ENCODE data around the gene FRMPD2.
"Not testable (repeated sequence)": the region's sequence is repeated elsewhere in the genome, so short reads cannot be mapped to it uniquely, and the experiment has no call there.

The FRMPD2 gene

DNA sequence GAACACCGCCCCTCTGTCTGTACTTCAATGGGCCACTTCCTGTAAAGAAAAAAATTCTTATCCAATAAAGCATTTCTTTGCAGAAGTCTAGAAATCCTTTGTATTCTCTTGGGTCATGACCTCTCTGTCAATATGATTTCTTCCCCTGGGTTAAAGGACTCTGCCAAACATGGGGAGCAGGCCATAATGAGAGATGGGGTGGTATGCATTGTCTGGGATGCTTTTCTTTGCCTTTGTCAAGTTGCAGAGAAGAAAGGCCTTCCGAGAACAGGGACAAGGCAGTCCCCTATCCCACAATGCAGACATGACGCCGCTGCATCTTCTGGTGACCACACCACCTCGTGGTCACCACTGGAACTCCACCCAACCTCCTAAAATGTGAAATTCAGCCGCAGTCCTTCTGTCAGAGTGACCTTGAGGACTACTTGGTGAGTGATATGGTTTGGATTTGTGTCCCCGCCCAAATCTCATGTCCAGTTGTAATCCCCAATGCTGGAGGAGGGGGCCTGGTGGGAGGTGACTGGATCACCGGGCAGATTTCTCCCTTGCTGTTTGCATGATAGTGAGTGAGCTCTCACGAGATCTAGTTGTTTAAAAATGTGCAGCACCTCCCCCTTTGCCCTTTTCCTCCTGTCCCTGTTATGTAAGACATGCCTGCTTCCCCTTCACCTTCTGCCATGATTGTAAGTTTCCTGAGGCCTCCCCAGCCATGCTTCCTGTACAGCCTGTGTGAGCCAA, 15.2 kb upstream of the FRMPD2 start:
- peak; percentile 40 for DNase-seq (ENCODE audit: low spot score)

DNA sequence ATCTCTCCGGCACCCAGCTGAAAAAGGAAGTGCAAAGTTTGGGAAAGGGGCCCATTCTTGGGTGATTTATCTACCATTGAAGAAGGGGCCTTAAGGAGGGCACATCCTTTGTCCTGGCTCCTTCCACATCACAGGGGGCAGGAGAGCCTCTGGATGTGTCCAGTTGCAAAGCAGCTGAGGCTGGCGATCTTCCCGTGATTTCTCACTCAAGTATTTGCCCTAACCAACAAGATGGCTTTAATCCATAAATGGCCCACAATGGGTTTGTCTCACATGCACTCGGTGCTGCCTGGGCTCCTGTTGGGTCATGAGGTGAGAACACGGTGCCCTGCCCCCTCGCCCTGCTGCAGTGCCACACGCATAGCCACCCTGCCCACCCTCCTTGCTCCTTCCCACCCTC, 14.2 kb upstream of the FRMPD2 start:
- no peak for DNase-seq (ENCODE audit: low spot score)

GRCh38 chr10:48287417-48288391, 13.2 kb upstream of the FRMPD2 start:
- no peak for DNase-seq (ENCODE audit: low spot score)

DNA sequence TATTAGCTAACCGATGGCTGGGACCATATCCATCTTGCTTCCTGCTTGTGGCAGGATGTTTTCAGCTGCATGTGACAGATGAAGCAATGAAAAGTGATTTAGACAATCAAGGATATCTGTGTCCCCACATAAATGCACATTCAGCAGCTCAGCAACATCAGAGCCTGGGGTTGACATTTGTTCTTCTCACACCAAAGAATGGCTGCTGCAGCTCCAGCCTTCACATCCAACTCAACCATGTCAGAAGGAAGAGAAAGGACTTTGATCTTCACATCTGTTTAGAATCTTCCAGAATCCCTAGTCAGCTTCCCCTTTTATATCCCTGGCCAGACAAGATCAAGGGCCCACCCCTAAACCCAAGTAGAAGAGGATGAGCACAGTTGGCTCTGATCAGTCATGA, 11.9 kb upstream of the FRMPD2 start:
- DNase-seq (ENCODE audit: low spot score) = no peak

DNA sequence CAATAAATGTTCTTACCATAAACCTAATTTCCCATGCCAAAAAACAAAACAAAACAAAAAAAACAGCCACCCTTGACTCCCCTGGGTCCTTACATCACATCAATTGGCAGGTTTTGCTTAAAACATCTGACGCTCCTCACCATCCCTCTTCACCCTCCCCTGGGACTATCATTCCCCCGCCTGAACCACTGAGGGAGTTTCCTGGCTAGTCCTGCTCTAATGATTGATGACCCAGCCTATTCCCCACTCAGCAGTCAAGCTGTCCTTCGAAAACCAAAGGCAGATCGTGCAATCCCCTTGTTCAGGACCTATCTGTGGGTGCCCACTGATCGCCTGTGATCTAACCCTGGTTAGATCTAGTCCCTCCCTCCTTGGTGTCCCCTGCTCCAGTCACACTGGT, 11.2 kb upstream of the FRMPD2 start:
- no peak for DNase-seq (ENCODE audit: low spot score)

DNA sequence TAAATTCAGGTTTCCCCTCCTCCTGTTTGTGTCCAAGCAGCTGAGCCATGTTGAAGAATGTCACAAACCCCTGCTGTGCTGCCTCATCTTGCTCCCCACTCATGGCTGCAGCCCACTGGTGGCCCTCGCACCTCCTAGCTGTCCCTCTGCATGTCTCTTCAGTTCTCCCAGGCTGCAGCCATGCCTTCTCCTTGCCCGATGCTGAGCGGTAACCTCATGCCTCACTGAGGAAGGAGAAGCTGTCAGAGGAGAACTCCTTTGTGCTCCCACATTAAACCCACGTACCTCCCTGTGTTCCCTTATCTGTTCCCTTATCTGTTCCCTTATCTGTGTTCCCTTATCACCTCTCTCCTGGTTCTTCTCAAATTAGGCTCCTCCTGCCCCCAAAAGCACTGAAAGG, 10.3 kb upstream of the FRMPD2 start:
- DNase-seq (ENCODE audit: low spot score) = no peak

DNA sequence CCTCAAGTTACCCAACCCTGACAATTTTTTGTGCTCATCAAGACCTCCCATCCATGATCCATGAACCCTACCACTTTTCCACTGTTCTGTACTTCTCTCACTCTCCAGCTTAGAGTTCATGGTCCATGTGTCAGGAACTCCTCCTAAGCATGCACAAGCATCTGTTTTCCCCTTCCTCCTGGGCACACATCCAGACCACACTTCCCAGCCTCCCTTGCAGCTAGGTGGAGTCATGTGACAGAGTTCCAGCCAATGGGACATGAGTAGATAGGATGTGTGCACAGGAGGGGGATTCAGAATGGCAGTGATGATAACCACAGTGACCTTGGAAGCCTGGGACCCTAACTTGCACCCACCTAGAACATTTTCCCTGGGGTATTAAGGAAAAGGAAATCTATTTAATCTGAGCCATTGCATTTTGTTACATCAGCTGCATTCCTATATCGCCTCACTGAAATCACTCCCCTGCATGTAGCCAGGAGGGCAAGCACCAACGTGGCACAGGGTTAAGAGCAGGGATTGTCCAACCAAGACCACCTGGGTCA, 9.6 kb upstream of the FRMPD2 start:
- DNase-seq (ENCODE audit: low spot score) = no peak

GRCh38 chr10:48282829-48283228, 8.3 kb upstream of the FRMPD2 start:
- no peak for DNase-seq (ENCODE audit: low spot score)

DNA sequence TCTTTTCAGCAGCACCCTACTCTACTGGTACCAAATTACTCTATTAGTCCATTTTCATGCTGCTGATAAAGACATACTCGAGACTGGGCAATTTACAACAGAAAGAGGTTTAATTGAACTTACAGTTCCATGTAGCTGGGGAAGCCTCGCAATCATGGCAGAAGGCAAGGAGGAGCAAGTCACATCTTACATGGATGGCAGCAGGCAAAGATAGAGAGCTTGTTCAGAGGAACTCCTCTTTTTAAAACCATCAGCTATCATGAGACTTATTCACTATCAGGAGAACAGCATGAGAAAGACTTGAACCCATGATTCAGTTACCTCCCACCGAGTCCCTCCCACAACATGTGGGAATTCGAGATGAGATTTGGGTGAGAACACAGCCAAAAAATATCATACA, 7.2 kb upstream of the FRMPD2 start:
- DNase-seq (ENCODE audit: low spot score) = not testable (repeated sequence)

- DNase-seq (ENCODE audit: low spot score) = no peak
Measured at GRCh38 chr10:48279081-48279751, 4.7 kb upstream of the FRMPD2 start.

DNA sequence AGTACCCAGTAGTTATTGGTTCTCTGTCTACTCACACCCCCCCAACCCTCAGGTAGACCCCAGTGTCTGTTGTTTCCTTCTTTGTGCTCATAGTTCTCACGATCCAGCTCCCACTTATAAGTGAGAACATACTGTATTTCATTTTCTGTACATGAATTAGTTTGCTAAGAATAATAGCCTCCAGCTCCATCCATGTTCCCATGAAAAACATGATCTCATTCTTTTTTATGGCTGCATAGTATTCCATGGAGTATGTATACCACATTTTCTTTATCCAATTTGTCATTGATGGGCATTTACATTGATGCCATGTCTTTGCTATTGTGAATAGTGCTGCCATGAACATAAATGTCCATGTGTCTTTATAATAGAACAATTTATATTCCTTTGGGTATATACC, 2.6 kb upstream of the FRMPD2 start:
- DNase-seq (ENCODE audit: low spot score) = no peak

DNA sequence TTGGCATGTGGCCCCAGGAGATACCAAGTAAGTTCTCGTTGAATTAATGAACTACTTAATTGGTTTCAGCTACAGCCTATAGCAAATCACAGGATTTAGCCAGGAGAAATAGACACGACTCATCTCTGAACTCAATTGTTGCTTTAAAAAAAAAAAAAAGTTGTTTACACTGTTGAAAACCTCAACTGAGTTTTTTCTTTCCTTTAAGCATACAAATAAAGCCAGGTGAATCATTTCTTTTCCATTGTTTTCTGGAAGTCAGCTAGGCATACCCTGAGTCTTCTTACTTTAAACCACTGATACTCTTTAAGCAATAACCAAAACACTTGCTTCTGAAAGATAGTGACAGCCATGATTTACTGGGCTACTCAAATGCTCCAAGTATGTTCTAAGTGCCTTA, 755 bp downstream of the FRMPD2 start:
- no peak for DNase-seq (ENCODE audit: low spot score)

DNA sequence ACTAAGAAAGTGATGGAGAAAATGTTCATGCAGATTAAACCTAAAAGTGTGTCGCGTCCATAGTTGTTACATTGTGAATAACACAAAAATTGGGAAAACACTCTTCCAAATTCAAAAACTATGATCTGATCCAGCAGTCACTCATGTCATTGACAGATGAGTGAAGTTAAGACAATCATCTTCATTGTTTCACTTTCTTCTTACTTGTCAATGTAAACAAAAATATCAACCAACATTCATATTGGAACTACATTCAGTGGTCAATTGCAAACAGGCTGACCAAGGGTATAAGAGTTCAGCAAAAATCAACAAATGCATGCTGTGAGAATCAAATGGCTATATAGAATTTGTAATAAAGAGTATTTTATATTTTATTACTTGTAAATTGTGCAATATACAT, 1.8 kb downstream of the FRMPD2 start:
- DNase-seq (ENCODE audit: low spot score) = no peak

GRCh38 chr10:48271047-48271730, 3.3 kb downstream of the FRMPD2 start:
- DNase-seq (ENCODE audit: low spot score) = no peak

DNA sequence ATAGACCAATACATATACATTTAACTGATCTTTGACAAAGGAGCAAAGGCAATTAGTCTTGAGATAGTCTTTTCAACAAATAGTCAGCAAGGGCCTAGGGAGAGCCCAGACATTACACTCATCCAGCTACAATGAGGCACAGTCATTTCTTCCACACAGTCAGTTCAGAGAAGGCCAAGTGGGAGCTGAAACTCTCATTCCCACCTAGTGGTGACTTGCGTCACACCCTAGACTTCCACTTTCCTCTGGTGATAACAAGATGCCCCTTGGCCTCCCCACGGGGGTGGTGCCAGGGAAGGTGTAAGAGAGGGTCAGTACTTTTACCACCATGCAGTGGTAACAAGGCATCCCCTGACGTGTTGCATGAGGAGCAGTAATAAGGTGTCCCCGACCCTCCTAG, 8.0 kb downstream of the FRMPD2 start:
- DNase-seq (ENCODE audit: low spot score) = no peak

GRCh38 chr10:48258105-48258504, 16.4 kb downstream of the FRMPD2 start:
- no peak for DNase-seq (ENCODE audit: low spot score)

- no peak for DNase-seq (ENCODE audit: low spot score)
Measured at GRCh38 chr10:48257407-48257961, 17.0 kb downstream of the FRMPD2 start.

- no peak for DNase-seq (ENCODE audit: low spot score)
Measured at GRCh38 chr10:48255722-48256121, 18.8 kb downstream of the FRMPD2 start.

GRCh38 chr10:48254750-48255512, 19.6 kb downstream of the FRMPD2 start:
- DNase-seq (ENCODE audit: low spot score) = no peak

DNA sequence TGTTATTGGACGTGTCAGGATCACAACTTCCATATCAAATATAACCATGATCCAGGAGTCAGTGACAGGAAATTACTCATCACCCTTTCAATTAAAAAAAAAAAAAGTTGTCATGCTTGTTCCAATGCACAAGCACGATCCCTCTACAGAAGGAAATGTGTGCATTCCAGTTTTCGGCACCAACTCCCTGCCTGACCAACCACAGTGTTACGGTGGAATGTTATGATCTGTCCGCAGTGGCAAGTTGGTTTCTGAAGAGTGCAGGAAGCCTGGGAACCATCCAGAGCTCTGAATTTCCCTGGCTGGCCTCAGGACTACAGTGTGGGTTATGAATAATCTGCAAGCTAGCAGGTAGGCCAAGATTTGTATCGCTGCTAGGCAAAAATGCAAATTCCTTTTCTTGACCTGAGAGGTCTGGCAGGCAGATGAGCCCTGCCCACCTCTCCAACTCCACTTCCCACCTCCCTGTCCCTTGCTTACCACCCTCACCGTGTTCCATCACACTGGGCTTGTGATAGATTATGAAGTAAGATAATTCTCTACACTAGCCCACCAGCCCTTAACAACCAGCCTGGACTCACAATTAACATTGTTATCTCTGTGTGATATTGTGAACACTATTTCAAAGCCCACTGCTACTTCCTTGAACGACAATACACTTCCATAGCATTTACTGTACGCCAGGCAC, 20.4 kb downstream of the FRMPD2 start:
- no peak for DNase-seq (ENCODE audit: low spot score)
